Nephron (organoid): ENCODE measurements around the gene PERP.

ENCODE experiments used
- H3K27ac Mint-ChIP-seq, 3 experiments: 2 replicates each; pipeline ENCODE4 v1.8.0; 2020; ENCODE audit warnings: mixed read lengths in 3 of 3, mild to moderate bottlenecking in 2 of 3, moderate library complexity in 1 of 3
- H3K27me3 Mint-ChIP-seq: 2 replicates; pipeline ENCODE4 v1.8.0; 2021; ENCODE audit warnings: low read depth, mild to moderate bottlenecking, moderate library complexity, mixed read lengths
- H3K36me3 Mint-ChIP-seq: 2 replicates; pipeline ENCODE4 v1.8.0; 2020; ENCODE audit warnings: low read depth, mixed read lengths
- H3K4me1 Mint-ChIP-seq: 2 replicates; pipeline ENCODE4 v1.8.0; 2020; ENCODE audit warnings: mixed read lengths
- H3K4me3 Mint-ChIP-seq, 3 experiments: 2 replicates each; pipeline ENCODE4 v1.8.0; 2020; ENCODE audit warnings: mild to moderate bottlenecking in 3 of 3, mixed read lengths in 3 of 3, moderate library complexity in 2 of 3
- H3K9me3 Mint-ChIP-seq: 2 replicates; pipeline ENCODE4 v1.8.0; 2020; ENCODE audit warnings: mixed read lengths
- TF ChIP-seq, protein P1 (sequence below), 3 experiments: fragments of 200-600 bp; sonication (generic); IDR thresholded peaks; one replicate each; pipeline ENCODE4 v1.5.0; 2021; ENCODE audit warnings: antibody characterized with exemption in 3 of 3; ENCODE audit not compliant: unreplicated experiment in 3 of 3

The PERP gene

DNA sequence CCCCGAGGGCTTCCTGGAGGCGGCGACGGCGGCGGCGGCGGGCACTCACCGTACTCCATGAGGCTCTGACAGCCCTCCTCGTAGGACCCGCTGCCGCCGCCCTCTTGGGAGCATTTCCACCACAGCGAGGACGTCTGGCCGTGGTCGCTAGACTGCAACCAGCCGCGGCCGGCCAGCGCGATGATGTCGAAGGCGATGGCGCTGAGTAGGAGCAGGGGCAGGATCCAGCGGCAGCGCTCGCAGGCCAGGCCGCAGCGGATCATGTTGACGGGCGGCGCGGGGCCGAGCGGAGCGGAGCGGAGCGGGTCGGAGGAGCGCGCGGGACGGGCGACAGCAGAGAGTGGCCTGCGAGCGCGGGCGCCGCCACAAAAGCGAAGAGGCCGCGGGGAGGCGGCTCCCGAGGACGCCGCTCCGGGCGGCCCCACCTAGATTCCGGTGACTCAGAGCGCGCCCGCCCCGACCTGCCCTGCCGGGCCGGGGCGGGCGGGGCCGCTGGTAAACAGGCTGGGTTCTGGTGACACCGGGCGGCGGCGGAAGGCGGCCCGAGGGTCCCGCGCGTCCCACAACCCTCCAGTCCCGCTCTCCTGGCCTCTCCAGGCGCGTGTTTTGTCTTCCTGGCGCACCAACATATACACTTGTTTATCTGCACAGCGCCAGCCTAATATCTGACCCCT lies at the start of gene PERP:
Gene PERP, minus strand, starts transcription at position 342 of the 674 bp plus-strand sequence. Its CDS starts 79 bp downstream, at position 263.
- Mint-ChIP-seq H3K4me3 (peak within 1 kb of the TSS; percentile 91 to 95 (median 92)), H3K4me1 (peaks cover 32% of the 10 kb centered on the region), H3K27me3 (peaks cover 58% of the 10 kb centered on the region), H3K36me3 (no peaks in the 10 kb centered on the region), H3K9me3 (no peaks in the 10 kb centered on the region), H3K27ac (peak within 1 kb of the TSS; percentile 65 to 90 (median 84))
- TF ChIP-seq, protein P1, sequence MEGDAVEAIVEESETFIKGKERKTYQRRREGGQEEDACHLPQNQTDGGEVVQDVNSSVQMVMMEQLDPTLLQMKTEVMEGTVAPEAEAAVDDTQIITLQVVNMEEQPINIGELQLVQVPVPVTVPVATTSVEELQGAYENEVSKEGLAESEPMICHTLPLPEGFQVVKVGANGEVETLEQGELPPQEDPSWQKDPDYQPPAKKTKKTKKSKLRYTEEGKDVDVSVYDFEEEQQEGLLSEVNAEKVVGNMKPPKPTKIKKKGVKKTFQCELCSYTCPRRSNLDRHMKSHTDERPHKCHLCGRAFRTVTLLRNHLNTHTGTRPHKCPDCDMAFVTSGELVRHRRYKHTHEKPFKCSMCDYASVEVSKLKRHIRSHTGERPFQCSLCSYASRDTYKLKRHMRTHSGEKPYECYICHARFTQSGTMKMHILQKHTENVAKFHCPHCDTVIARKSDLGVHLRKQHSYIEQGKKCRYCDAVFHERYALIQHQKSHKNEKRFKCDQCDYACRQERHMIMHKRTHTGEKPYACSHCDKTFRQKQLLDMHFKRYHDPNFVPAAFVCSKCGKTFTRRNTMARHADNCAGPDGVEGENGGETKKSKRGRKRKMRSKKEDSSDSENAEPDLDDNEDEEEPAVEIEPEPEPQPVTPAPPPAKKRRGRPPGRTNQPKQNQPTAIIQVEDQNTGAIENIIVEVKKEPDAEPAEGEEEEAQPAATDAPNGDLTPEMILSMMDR (IDR thresholded peaks at IDR 0.05; ENCODE audit: unreplicated experiment in 3 of 3) = no peak

DNA sequence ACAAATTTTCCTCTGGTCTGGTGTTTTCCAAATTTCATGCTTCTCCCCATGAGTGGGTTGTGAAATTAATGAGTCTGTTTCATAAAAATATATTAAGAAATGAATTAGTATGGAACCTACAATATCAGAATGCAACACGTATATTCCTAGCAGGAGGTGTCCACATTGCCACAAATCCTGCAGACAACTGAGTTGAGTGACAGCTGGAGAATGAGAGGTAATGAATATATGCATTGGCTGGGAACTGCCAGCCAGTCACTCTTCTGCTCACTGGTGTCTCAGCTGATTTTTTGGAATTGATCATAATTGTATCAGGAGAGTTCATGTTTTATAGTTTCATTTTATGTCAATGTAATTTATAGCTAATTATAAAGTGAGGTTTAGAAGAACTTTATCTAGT lies 48.2 kb upstream of the PERP start:
- Mint-ChIP-seq H3K9me3 (peaks cover 13% of the 10 kb centered on the region), H3K36me3 (no peaks in the 10 kb centered on the region), H3K27me3 (peaks cover 47% of the 10 kb centered on the region), H3K27ac (no peak overlapping the region), H3K4me3 (no peak overlapping the region), H3K4me1 (no peaks in the 10 kb centered on the region)
- TF ChIP-seq, protein P1 (IDR thresholded peaks at IDR 0.05; ENCODE audit: unreplicated experiment in 3 of 3) = no peak

DNA sequence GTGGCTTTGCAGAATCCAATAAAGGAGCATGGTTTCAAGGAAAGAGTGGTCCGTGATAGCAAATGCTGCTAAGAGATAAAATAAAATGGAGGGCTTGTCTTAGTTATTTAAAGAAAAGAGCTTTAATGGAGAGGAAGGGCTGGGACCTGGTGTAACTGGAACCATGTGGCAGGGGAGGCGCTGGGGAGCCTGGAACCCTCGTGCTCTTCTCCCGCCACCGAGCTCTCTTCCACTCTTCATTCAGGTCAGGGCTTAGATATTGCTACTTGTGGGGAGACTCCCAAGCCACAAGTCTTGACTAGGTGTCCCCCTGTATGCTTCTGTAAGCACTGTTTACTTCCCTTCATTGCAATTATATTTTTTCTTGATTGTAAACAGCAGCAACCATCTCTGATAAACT lies 39.3 kb upstream of the PERP start:
- Mint-ChIP-seq H3K9me3 (no peaks in the 10 kb centered on the region), H3K36me3 (no peaks in the 10 kb centered on the region), H3K27me3 (peaks cover 18% of the 10 kb centered on the region), H3K4me3 (no peak overlapping the region), H3K27ac (no peak overlapping the region), H3K4me1 (no peaks in the 10 kb centered on the region)
- TF ChIP-seq, protein P1 (IDR thresholded peaks at IDR 0.05; ENCODE audit: unreplicated experiment in 3 of 3) = no peak

DNA sequence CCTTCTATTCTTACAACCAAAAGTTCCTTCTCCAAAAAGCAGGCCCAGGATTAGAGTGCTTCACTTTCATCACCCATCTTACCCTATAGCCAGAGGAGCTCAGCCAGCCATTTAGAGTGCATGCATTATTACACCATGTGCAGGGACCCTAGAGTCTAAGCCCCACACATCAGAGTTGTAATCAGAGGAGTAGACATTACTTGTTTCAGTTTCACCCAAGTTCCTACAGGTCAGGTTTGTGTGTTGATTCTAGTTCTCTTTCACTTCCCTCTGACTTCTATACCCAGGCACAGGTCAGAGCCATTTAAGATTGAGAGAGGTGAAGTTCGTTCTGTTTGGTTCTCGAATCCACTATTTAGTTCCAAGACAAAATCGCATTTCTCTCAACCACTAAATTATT lies 38.2 kb upstream of the PERP start:
- H3K27me3 Mint-ChIP-seq = peaks cover 18% of the 10 kb centered on the region
- H3K4me1 Mint-ChIP-seq = no peaks in the 10 kb centered on the region
- no peak overlapping the region for H3K27ac Mint-ChIP-seq
- TF ChIP-seq, protein P1 (IDR thresholded peaks at IDR 0.05; ENCODE audit: unreplicated experiment in 3 of 3) = no peak
- no peaks in the 10 kb centered on the region for H3K36me3 Mint-ChIP-seq
- no peaks in the 10 kb centered on the region for H3K9me3 Mint-ChIP-seq
- H3K4me3 Mint-ChIP-seq = no peak overlapping the region

DNA sequence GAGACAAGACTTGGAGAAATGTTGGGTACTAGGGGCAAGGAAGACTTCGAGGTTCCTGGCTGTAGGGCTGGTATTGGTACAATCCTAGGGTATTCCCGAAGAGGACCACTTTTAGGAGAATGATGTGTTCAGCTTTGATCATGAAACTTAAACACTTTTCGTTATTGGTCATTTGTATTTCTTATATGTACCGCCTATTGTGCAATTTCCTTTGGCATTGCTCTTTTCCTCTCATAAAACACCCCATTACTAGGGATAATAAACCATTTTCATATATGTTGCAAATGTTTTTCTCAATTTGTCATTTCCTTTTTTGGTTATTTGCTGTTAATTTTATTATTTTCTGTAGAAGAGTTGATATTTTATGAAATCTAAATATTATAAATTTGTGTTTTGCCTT lies 35.6 kb upstream of the PERP start:
- no peak overlapping the region for H3K4me3 Mint-ChIP-seq
- H3K27ac Mint-ChIP-seq = no peak overlapping the region
- TF ChIP-seq, protein P1 (IDR thresholded peaks at IDR 0.05; ENCODE audit: unreplicated experiment in 3 of 3) = no peak

DNA sequence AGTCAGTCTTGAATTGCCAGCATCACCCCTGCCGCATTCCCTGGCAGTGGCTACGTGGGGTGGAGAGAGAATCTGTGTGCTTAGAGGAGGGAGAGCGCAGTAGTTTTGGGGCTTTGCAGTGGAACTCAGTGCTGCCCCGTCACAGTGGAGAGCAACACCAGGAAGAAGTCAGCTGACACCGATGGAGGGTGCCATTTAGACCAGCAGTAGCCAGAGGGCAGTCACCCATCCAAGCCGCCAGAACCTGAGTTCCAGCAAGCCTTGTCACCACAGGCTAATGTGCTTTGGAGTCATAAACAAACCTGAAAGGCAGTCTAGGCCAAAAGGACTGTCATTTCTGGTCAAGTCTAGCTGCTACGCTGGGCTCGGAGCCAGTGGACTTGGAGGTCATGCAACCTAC lies 22.0 kb upstream of the PERP start:
- Mint-ChIP-seq H3K4me1 (no peaks in the 10 kb centered on the region), H3K27ac (no peak overlapping the region), H3K4me3 (no peak overlapping the region), H3K9me3 (peaks cover 8% of the 10 kb centered on the region), H3K36me3 (no peaks in the 10 kb centered on the region), H3K27me3 (no peaks in the 10 kb centered on the region)
- TF ChIP-seq, protein P1 (IDR thresholded peaks at IDR 0.05; ENCODE audit: unreplicated experiment in 3 of 3) = no peak

More for the DNA sequence above, 35.6 kb upstream of the PERP start:
- H3K36me3 Mint-ChIP-seq = no peaks in the 10 kb centered on the region
- H3K9me3 Mint-ChIP-seq = no peaks in the 10 kb centered on the region
- H3K4me1 Mint-ChIP-seq = no peaks in the 10 kb centered on the region
- peaks cover 10% of the 10 kb centered on the region for H3K27me3 Mint-ChIP-seq
